Embryonic facial prominence (tissue), 1 donor: ENCODE results near the gene GRK4.
"Not testable (repeated sequence)": the region's sequence is repeated elsewhere in the genome, so short reads cannot be mapped to it uniquely, and the experiment has no call there.

Experiments used
- DNase-seq: peaks from one replicate; pipeline ENCODE4 v3.0.0-alpha.2; 2016; ENCODE audit errors: extremely low spot score

Gene GRK4

GRCh38 chr4:3039706-3040366 lies 76.5 kb downstream of the GRK4 start:
- DNase-seq: no peak

DNA sequence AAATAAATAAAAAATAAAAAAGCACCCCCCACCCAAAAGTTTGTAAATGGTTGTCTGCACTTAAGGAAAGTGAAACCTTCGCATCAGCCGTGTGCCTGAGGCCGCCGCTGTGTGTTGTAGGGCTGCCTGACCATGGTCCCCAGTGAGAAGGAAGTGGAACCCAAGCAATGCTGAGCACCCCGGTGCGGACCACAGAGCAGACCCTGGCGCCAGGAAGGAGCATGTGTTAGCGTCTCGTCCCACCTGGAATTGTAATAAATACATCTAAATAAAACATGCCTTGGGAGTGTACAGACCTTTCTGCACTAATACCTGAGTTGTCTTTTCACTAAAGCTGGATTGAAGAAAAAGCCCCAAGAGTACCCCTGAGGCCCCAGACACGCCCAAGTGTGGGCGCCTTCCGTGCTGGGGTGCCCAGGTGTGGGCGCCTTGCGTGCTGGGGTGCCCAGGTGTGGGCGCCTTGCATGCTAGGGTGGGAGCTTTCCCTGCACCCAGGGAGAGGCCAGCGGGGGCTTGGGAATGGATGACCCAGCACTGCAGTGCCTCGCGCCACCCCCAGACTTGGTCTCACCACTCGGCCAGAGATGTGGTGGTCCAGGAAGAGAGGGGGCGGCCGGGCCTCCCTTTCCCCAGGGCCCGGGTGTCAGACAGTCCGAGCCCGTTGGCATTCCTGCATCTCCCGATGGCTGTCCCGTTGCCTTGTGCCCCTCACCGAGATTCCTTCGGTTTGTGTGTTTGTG lies 77.3 kb downstream of the GRK4 start:
- no peak for DNase-seq

GRCh38 chr4:3041192-3042142 lies 78.1 kb downstream of the GRK4 start:
- no peak for DNase-seq

DNA sequence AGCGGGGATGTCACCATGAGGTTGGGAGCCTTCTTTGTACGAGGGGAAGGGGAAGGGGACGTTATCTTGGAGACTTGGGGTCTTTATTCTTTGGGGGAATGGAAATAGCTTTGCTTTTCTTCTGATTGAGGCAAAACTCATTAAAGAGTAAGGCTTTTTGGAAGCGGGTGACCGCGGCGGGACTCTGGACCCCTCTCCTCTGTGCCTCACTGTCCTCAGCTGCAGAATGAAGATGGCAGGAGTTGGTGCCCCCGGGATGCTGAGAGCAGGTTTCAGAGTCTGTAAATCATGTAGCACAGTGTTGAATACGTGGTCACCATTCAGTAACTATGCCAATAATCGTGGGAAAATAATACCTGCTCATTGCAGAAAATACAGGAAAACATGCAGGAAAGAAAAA lies 78.9 kb downstream of the GRK4 start:
- DNase-seq: no peak

GRCh38 chr4:3043282-3044020 lies 80.1 kb downstream of the GRK4 start:
- no peak for DNase-seq

GRCh38 chr4:3044870-3045819 lies 81.8 kb downstream of the GRK4 start:
- no peak for DNase-seq

DNA sequence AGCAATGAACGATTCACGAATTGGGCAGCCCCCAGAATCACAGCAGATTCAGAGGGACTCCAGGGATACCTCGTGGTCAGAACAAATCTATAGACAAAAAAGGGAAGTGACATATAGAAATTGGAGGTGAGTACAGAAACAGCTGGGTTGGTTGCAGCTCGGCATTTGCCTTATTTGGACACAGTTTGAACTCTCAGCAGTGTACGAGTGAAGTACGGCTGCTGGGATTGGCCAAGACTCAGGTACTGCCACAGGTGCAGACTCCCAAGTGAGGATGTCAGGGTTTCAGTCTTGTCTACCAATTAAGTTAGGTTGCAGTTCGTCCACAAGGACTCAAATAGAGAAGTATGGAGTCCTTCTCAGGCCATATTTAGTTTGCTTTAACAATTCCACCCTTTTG lies 82.8 kb downstream of the GRK4 start:
- DNase-seq: no peak

DNA sequence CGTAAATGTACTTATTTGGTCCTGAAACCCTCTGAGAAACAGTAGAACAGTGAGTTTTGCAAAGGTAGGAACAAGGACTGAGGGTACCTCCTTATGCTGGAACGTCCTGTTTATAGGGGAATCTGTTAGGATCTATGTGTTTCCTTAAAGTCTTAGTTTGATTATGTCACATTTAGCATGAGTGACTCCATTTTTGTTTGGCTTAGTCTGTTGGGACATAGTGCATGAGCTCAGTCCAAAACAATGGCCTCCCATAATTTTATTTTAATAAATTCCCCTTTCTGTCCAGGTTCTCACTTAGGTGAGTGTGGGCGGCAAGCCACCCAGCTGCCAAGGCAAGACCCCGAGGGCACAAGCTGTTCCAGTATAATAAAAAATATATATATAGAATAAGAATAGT lies 83.3 kb downstream of the GRK4 start:
- no peak for DNase-seq

- DNase-seq: no peak
Observed at GRCh38 chr4:3047464-3048286, 84.3 kb downstream of the GRK4 start.

DNA sequence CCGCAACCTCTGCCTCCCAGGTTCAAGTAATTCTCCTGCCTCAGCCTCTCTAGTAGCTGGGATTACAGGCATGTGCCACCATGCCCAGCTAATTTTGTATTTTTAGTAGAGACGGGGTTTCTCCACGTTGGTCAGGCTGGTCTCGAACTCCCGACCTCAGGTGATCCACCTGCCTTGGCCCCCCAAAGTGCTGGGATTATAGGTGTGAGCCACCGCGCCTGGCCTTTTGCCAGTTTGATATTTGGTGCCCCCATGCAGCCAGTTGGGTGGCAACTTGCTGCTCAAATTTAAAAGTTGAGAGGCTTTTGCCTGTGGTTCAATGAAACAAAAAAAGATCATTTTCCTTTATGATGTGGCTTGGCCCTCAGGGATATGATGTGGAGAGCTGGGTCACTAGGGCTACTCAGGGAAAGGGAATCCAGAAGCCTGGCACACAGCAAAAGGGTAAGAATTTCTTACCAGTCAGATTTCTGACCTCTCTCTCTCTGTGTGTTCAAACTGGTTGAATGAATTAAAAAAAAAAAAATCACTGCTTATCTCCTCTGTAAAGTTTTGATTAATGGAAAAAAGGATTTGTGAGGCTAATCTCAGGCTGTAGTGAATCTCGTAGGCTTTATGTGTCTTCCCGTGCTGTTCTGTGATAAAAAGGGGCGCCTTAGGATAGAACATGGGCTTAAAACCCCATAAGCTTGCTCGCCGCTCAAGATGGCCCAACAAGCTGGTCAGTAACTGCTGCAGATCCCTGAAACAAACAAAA lies 87.9 kb downstream of the GRK4 start:
- DNase-seq: not testable (repeated sequence)

DNA sequence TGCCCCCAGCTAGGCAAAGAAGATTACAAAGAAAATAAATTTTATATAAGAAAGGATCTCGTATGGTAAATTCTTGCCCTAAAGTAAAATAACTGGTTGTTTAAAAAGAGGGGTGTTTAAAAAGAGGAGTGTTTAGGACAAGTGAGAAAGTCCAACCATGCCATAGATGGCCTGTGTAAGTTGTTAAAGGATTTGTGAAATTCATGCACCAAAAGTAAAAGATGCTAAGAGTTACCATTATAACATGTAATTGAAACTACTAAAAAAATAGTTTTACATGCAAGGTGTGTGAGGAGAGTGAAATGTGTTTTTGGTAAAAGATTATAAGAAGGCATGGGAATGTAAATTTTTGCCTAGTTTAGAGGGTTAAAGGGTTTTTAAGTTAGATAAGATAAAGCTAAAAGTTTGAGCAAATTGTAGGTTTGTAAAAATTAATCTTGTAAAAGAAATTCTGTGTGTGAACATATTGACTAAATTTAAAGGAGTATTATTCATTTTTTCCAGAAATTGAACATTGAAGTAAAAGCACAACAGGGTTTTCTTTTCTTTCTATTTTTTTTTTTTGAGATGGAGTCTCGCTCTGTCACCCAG lies 90.9 kb downstream of the GRK4 start:
- no peak for DNase-seq

GRCh38 chr4:3059943-3060342 lies 96.6 kb downstream of the GRK4 start:
- no peak for DNase-seq

GRCh38 chr4:3060946-3061345 lies 97.6 kb downstream of the GRK4 start:
- DNase-seq: no peak

DNA sequence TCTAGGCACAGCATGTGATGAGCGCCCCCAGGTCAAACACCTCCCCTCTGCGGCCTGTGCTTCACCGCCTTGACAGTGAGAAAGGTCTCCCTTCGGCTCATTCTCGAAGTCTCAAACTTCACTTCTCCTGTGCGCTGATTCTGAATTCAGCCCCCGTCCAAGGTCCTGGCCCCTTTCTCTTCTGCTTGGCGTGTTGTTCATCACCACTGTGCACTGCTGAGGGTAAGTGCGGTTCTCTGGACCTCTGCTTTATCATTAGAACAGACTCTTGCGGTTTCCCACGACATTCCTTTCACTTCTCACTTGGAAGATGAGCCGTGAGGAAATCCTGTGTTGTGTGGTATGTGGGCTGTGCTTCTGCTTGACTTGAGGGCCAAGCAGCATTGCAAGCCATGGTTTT lies 99.1 kb downstream of the GRK4 start:
- DNase-seq: no peak

DNA sequence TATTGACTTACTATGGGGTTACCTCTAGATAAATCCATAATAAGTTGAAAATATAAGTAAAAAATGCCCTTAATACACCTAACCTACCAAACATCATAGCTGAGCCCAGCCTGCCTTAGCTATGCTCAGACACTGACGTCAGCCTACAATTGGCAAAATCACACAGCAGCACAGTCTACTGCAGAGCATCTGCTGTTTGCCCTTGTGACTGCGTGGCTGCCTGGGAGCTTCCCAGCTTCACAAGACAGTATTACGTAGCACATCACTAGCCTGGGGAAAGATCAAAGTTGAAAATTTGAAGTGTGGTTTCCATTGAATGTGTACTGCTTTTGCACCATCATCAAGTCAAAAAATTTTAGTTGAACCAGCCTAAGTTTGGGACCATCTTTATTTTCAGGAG lies 102.2 kb downstream of the GRK4 start:
- DNase-seq: no peak

DNA sequence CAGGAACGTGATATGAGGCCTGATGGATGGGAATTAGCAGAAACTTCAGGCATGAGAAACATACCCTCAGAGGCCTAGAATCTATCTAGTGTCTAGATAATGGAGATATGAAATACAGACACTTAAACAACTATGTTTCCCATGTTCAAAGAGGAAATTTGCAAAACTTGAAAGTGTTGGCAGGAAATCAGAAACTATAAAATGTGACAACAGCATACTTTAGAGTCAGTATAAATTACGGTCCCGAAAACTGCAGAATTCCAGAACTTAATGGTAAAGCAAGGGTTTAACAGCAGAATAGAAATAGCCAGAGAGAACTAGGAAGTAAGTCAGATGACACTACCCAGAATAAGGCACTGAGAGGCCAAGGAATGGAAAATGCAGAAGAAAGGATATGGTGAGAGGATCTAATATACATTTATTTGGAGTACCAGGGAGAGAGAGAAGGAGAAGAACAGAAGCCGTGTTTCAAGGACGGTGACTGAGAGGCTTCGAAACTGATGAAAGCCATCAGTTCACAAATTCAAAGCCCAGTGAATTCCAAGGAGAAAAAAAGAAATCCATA lies 103.5 kb downstream of the GRK4 start:
- no peak for DNase-seq

GRCh38 chr4:3067473-3068001 lies 104.2 kb downstream of the GRK4 start:
- no peak for DNase-seq

DNA sequence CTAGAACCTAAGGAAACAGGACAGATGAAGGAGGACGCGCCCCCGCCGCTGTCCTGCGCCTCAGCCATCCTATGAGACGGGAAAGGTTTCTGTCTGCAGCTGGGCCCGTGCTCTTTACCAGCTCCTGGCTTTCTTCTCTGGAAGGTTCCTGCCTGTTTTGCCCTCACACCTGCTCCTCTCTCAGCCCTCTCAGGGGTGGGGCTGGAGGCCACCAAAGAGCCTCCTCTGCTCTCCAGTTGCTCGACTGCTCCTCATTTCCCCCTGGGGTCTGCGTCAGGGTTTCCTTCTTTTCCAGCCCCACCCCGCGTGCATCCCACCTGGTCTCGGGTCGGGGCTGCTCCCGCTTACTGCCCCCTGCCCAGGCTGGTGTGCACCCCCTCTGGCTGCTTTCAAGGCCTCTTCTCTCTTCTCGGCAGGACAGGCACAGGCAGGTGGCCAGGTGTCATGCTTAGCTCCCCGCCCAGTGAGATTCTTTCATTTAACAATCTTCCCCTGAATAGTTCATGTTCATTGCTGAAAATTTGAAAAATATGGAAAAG lies 106.4 kb downstream of the GRK4 start:
- DNase-seq: no peak
